Vagina (tissue), 2 donors: ENCODE results near the gene EME2.

Source experiments
- CTCF ChIP-seq, 3 experiments: fragments of 450-650 bp in 2 of 3; fragments of 200-600 bp in 1 of 3; sonication (generic) in 1 of 3; IDR thresholded peaks; one replicate each; pipeline ENCODE4 v1.5.1; 2017 to 2019; ENCODE audit warnings: antibody characterized with exemption in 3 of 3, mild to moderate bottlenecking in 2 of 3, moderate library complexity in 2 of 3
- POLR2A ChIP-seq, 2 donors: fragments of 450-650 bp; IDR thresholded peaks; one replicate each; pipeline ENCODE4 v1.6.1; 2017; ENCODE audit warnings: antibody characterized with exemption in 2 of 2, mild to moderate bottlenecking in 2 of 2, moderate library complexity in 2 of 2
- POLR2AphosphoS5 ChIP-seq, 2 donors: sonication (generic); formaldehyde crosslinking; IDR thresholded peaks; one replicate each; pipeline ENCODE4 v1.9.0; 2017; ENCODE audit warnings: antibody characterized with exemption in 2 of 2, mild to moderate bottlenecking in 2 of 2, low read depth in 1 of 2; ENCODE audit not compliant: insufficient read depth in 1 of 2

- TF ChIP-seq CTCF (IDR thresholded peaks at IDR 0.05) (no peak), POLR2A (IDR thresholded peaks at IDR 0.05) (no peak), POLR2AphosphoS5 (IDR thresholded peaks at IDR 0.05; ENCODE audit: insufficient read depth in 1 of 2, low read depth in 1 of 2) (no peak)
Observed at GRCh38 chr16:1789643-1790045, 17.0 kb downstream of the EME2 start.
